CD8-positive, alpha-beta memory T cell (primary cell): ENCODE results near the gene UPK1A. TPM values are rescaled to one million over a fixed set of nuclear protein-coding genes. Genes with fewer than 3 reads are reported as not detected.

ENCODE experiments used
- CTCF ChIA-PET: fragments of 350-600 bp; sonication (Branson Sonifier 250); formaldehyde crosslinking; loops from one replicate; lab custom pipeline; 2021; ENCODE audit warnings: antibody characterized with exemption; lab: Charles Lee
- POLR2A ChIA-PET: fragments of 350-600 bp; sonication (Branson Sonifier 250); formaldehyde crosslinking; loops from one replicate; lab custom pipeline; 2021; ENCODE audit warnings: antibody characterized with exemption; lab: Charles Lee
- DNase-seq, 5 donors: peaks; one replicate each; pipeline versions ENCODE4 v3.0.0 to v3.0.0-alpha.2; 2020 to 2022; ENCODE audit warnings: mixed read lengths in 1 of 5
- H3K27ac ChIP-seq: one replicate; pipeline ENCODE4 v1.7.0; 2013; ENCODE audit warnings: low read depth, mild to moderate bottlenecking, low read length, moderate library complexity
- H3K27me3 ChIP-seq: 2 replicates; pipeline ENCODE4 v1.7.0; 2013; ENCODE audit warnings: low read length, mild to moderate bottlenecking; ENCODE audit not compliant: insufficient read depth, poor library complexity, severe bottlenecking
- H3K36me3 ChIP-seq: 2 replicates; pipeline ENCODE4 v1.7.0; 2013; ENCODE audit warnings: mild to moderate bottlenecking, low read length, moderate library complexity; ENCODE audit not compliant: insufficient read depth
- H3K4me1 ChIP-seq: 2 replicates; pipeline ENCODE4 v1.7.0; 2013; ENCODE audit warnings: mild to moderate bottlenecking, low read length, moderate library complexity; ENCODE audit not compliant: insufficient read depth
- H3K4me3 ChIP-seq: 2 replicates; pipeline ENCODE4 v1.7.0; 2013; ENCODE audit warnings: mild to moderate bottlenecking, low read length
- H3K9me3 ChIP-seq: 2 replicates; pipeline ENCODE4 v1.7.0; 2013; ENCODE audit warnings: mild to moderate bottlenecking, low read length
- H3K27ac Mint-ChIP-seq, 8 donors: one replicate each; pipeline ENCODE4 v1.8.0; 2020 to 2021; ENCODE audit warnings: mixed read lengths in 8 of 8, mild to moderate bottlenecking in 6 of 8, inconsistent platforms in 3 of 8, moderate library complexity in 3 of 8
- H3K27me3 Mint-ChIP-seq, 2 donors: one replicate each; pipeline ENCODE4 v1.8.0; 2020 to 2021; ENCODE audit warnings: mixed read lengths in 2 of 2, mild to moderate bottlenecking in 1 of 2, moderate library complexity in 1 of 2
- H3K36me3 Mint-ChIP-seq, 3 donors: one replicate each; pipeline ENCODE4 v1.8.0; 2020 to 2021; ENCODE audit warnings: mixed read lengths in 3 of 3, inconsistent platforms in 1 of 3, mild to moderate bottlenecking in 1 of 3
- H3K4me1 Mint-ChIP-seq, 3 donors: one replicate each; pipeline ENCODE4 v1.8.0; 2020 to 2021; ENCODE audit warnings: mixed read lengths in 3 of 3, inconsistent platforms in 1 of 3, mild to moderate bottlenecking in 1 of 3
- H3K4me3 Mint-ChIP-seq, 7 donors: one replicate each; pipeline ENCODE4 v1.8.0; 2020 to 2021; ENCODE audit warnings: mixed read lengths in 7 of 7, mild to moderate bottlenecking in 6 of 7, moderate library complexity in 4 of 7, inconsistent platforms in 2 of 7
- H3K9me3 Mint-ChIP-seq, 5 donors: one replicate each; pipeline ENCODE4 v1.8.0; 2020 to 2022; ENCODE audit warnings: mixed read lengths in 5 of 5, mild to moderate bottlenecking in 3 of 5, moderate library complexity in 2 of 5, inconsistent platforms in 1 of 5
- polyA plus RNA-seq: library from polyadenylated mRNA; unstranded; fragments of 300-500 nt; fragmentation: Illumina TruSeq; gene quantifications from one replicate; pipeline ENCODE4 v1.2.3, GENCODE V29; 2021
- total RNA-seq, 2 experiments: library from RNA; stranded (reverse); gene quantifications; one replicate each; pipeline ENCODE4 v1.2.3, GENCODE V29; 2021

Gene UPK1A
- total and polyA plus RNA-seq, 3 experiments from 2014 or later, result 0.22 TPM; not detected in 2

- peak overlapping the region; percentile 45 for H3K27ac ChIP-seq
- ChIA-PET CTCF (interaction anchor here (0.8 to 4.0 kb wide), 5 partner anchors 10 to 203 kb away, joined by 3 to 20 read pairs (median 4); no protein-coding TSS in a partner anchor), POLR2A (interaction anchor here (2.8 kb wide), 1 partner anchor 11 kb away, joined by 16 read pairs; no protein-coding TSS in a partner anchor)
- H3K36me3 ChIP-seq, result no peaks in the 10 kb centered on the region
- H3K9me3 Mint-ChIP-seq, result no peaks in the 10 kb centered on the region
- H3K27me3 Mint-ChIP-seq, result peaks cover 0 to 8% of the 10 kb centered on the region in 2 donors
- no peaks in the 10 kb centered on the region for H3K9me3 ChIP-seq
- DNase-seq, result peak in 4 of 5 donors; percentile 30 to 62 (median 44)
- H3K4me1 ChIP-seq, result peaks cover 58% of the 10 kb centered on the region
- peaks cover 47 to 65% (median 64%) of the 10 kb centered on the region in 3 donors for H3K4me1 Mint-ChIP-seq
- H3K27ac Mint-ChIP-seq, result peak overlapping the region; percentile 80 to 98 (median 90)
- H3K4me3 ChIP-seq, result peak overlapping the region; percentile 4
- peak overlapping the region; percentile 55 to 84 (median 67) for H3K4me3 Mint-ChIP-seq
- H3K36me3 Mint-ChIP-seq, result peaks cover 0 to 6% (median 0%) of the 10 kb centered on the region in 3 donors
- H3K27me3 ChIP-seq, result no peaks in the 10 kb centered on the region
These were observed 46.5 kb downstream of the UPK1A start for GRCh38 chr19:35712567-35713505.

DNA sequence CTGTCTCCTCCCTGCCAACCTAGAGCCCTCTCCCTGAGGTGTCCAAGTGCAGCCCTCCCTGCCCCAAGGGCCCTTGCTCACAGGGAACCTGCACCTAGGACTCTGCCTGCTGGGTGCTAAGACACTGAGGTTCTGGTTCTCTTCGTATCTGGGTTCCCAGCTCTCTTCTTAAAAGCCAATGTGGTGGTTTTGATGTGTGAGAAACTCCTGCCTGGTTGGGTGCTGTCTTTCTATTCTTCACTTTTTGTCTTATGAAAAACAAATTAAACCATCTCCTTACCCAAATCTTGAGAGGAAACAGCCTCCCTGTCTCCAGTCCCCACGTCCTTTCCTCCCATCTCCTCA, 47.2 kb downstream of the UPK1A start:
- Histone ChIP-seq H3K27ac (peak overlapping the region; percentile 45), H3K4me3 (peak overlapping the region; percentile 4), H3K36me3 (no peaks in the 10 kb centered on the region), H3K27me3 (no peaks in the 10 kb centered on the region), H3K4me1 (peaks cover 58% of the 10 kb centered on the region), H3K9me3 (no peaks in the 10 kb centered on the region)
- Mint-ChIP-seq H3K9me3 (no peaks in the 10 kb centered on the region), H3K36me3 (peaks cover 0 to 7% (median 0%) of the 10 kb centered on the region in 3 donors), H3K4me1 (peaks cover 47 to 67% (median 64%) of the 10 kb centered on the region in 3 donors), H3K27ac (peak overlapping the region; percentile 67 to 98 (median 90)), H3K27me3 (peaks cover 0 to 8% of the 10 kb centered on the region in 2 donors), H3K4me3 (peak overlapping the region; percentile 17 to 84 (median 67))
- peak in 1 of 5 donors; percentile 41 for DNase-seq
- ChIA-PET CTCF (interaction anchor here (1.1 to 4.0 kb wide), 3 partner anchors 10 to 204 kb away, joined by 3 to 20 read pairs (median 6); no protein-coding TSS in a partner anchor), POLR2A (interaction anchor here (2.8 kb wide), 1 partner anchor 12 kb away, joined by 16 read pairs; no protein-coding TSS in a partner anchor)

- no peak for DNase-seq
- no peaks in the 10 kb centered on the region for H3K9me3 Mint-ChIP-seq
- H3K27ac Mint-ChIP-seq, result peak overlapping the region; percentile 67 to 98 (median 90)
- Histone ChIP-seq H3K27me3 (no peaks in the 10 kb centered on the region), H3K27ac (no peak overlapping the region), H3K9me3 (no peaks in the 10 kb centered on the region), H3K4me1 (peaks cover 62% of the 10 kb centered on the region), H3K36me3 (no peaks in the 10 kb centered on the region), H3K4me3 (peak overlapping the region; percentile 4)
- ChIA-PET CTCF (interaction anchor here (1.0 to 4.0 kb wide), 3 partner anchors 12 to 204 kb away, joined by 3 to 20 read pairs (median 3); no protein-coding TSS in a partner anchor), POLR2A (interaction anchor here (2.8 kb wide), 1 partner anchor 12 kb away, joined by 16 read pairs; no protein-coding TSS in a partner anchor)
- peaks cover 0 to 10% (median 0%) of the 10 kb centered on the region in 3 donors for H3K36me3 Mint-ChIP-seq
- H3K27me3 Mint-ChIP-seq, result peaks cover 0 to 8% of the 10 kb centered on the region in 2 donors
- peak overlapping the region; percentile 17 to 84 (median 67) for H3K4me3 Mint-ChIP-seq
- H3K4me1 Mint-ChIP-seq, result peaks cover 50 to 72% (median 64%) of the 10 kb centered on the region in 3 donors
These were observed 47.7 kb downstream of the UPK1A start for GRCh38 chr19:35713904-35714495.

GRCh38 chr19:35714601-35715354, 48.5 kb downstream of the UPK1A start:
- peaks cover 0 to 14% (median 0%) of the 10 kb centered on the region in 3 donors for H3K36me3 Mint-ChIP-seq
- no peaks in the 10 kb centered on the region for H3K9me3 ChIP-seq
- CTCF ChIA-PET, result interaction anchor here (0.8 to 4.0 kb wide), 4 partner anchors 13 to 31 kb away, joined by 3 to 20 read pairs (median 3); partner anchors contain the start of genes PSENEN and U2AF1L4
- no peaks in the 10 kb centered on the region for H3K36me3 ChIP-seq
- peak overlapping the region; percentile 41 to 70 (median 67) for H3K4me3 Mint-ChIP-seq
- H3K4me3 ChIP-seq, result no peak overlapping the region
- H3K4me1 Mint-ChIP-seq, result peaks cover 55 to 79% (median 71%) of the 10 kb centered on the region in 3 donors
- POLR2A ChIA-PET, result interaction anchor here (1.2 kb wide), 1 partner anchor 34 kb away, joined by 3 read pairs; the partner anchor contains the start of gene LIN37
- H3K27me3 Mint-ChIP-seq, result peaks cover 0 to 8% of the 10 kb centered on the region in 2 donors
- peaks cover 70% of the 10 kb centered on the region for H3K4me1 ChIP-seq
- peak overlapping the region; percentile 48 to 98 (median 87) for H3K27ac Mint-ChIP-seq
- no peak for DNase-seq
- no peaks in the 10 kb centered on the region for H3K9me3 Mint-ChIP-seq
- H3K27ac ChIP-seq, result no peak overlapping the region
- H3K27me3 ChIP-seq, result no peaks in the 10 kb centered on the region

- H3K27ac ChIP-seq, result no peak overlapping the region
- ChIA-PET POLR2A (interaction anchor here (1.2 kb wide), 1 partner anchor 33 kb away, joined by 3 read pairs; the partner anchor contains the start of gene LIN37), CTCF (interaction anchor here (0.8 to 4.0 kb wide), 4 partner anchors 13 to 30 kb away, joined by 3 to 20 read pairs (median 4); partner anchors contain the start of genes PSENEN and U2AF1L4)
- no peak for DNase-seq
- H3K36me3 ChIP-seq, result no peaks in the 10 kb centered on the region
- H3K4me1 Mint-ChIP-seq, result peaks cover 57 to 80% (median 71%) of the 10 kb centered on the region in 3 donors
- H3K27me3 ChIP-seq, result no peaks in the 10 kb centered on the region
- H3K27me3 Mint-ChIP-seq, result peaks cover 0 to 8% of the 10 kb centered on the region in 2 donors
- peak overlapping the region in 6 of 7 donors; percentile 15 to 98 (median 67) for H3K4me3 Mint-ChIP-seq
- H3K36me3 Mint-ChIP-seq, result peaks cover 0 to 20% (median 2%) of the 10 kb centered on the region in 3 donors
- peak overlapping the region; percentile 89 for H3K4me3 ChIP-seq
- peak overlapping the region in 4 of 8 donors; percentile 32 to 98 (median 94) for H3K27ac Mint-ChIP-seq
- H3K9me3 ChIP-seq, result no peaks in the 10 kb centered on the region
- no peaks in the 10 kb centered on the region for H3K9me3 Mint-ChIP-seq
- peaks cover 73% of the 10 kb centered on the region for H3K4me1 ChIP-seq
These were observed 49.1 kb downstream of the UPK1A start for GRCh38 chr19:35715355-35715809.

GRCh38 chr19:35715981-35716800, 49.9 kb downstream of the UPK1A start:
- H3K9me3 Mint-ChIP-seq, result no peaks in the 10 kb centered on the region
- no peaks in the 10 kb centered on the region for H3K27me3 ChIP-seq
- H3K4me1 Mint-ChIP-seq, result peaks cover 54 to 72% (median 64%) of the 10 kb centered on the region in 3 donors
- H3K4me3 Mint-ChIP-seq, result peak overlapping the region; percentile 86 to 98 (median 91)
- H3K4me1 ChIP-seq, result peaks cover 66% of the 10 kb centered on the region
- peaks cover 0 to 25% (median 2%) of the 10 kb centered on the region in 3 donors for H3K36me3 Mint-ChIP-seq
- peak in 1 of 5 donors; percentile 25 for DNase-seq
- H3K4me3 ChIP-seq, result peak overlapping the region; percentile 89
- peaks cover 0 to 5% of the 10 kb centered on the region in 2 donors for H3K27me3 Mint-ChIP-seq
- H3K9me3 ChIP-seq, result no peaks in the 10 kb centered on the region
- CTCF ChIA-PET, result interaction anchor here (0.6 to 4.0 kb wide), 4 partner anchors 13 to 45 kb away, joined by 3 to 20 read pairs (median 4); no protein-coding TSS in a partner anchor
- peak overlapping the region; percentile 72 for H3K27ac ChIP-seq
- no peaks in the 10 kb centered on the region for H3K36me3 ChIP-seq
- H3K27ac Mint-ChIP-seq, result peak overlapping the region; percentile 74 to 98 (median 94)
- POLR2A ChIA-PET, result interaction anchor here (0.5 to 1.2 kb wide), 2 partner anchors 32 to 189 kb away, joined by 3 to 6 read pairs; partner anchors contain the start of gene LIN37
